GM13976 (cell line): Measurements from ENCODE around the gene TUBB2A.
"Not testable (repeated sequence)": the region's sequence is repeated elsewhere in the genome, so short reads cannot be mapped to it uniquely, and the experiment has no call there.

Experiments
- DNase-seq: peaks from one replicate; pipeline ENCODE4 v3.0.0; 2012; ENCODE audit warnings: low spot score
- CTCF ChIP-seq: IDR thresholded peaks from 2 replicates; pipeline ENCODE4 v1.5.1; 2012; ENCODE audit warnings: borderline replicate concordance, mild to moderate bottlenecking; ENCODE audit not compliant: insufficient read depth; ENCODE audit errors: extremely low read depth, missing control alignments, control extremely low read depth
- in situ Hi-C: fragments of 300-500 bp; cut with MboI; formaldehyde crosslinking; loops from one replicate; pipeline ENCODE4 v1.12.0; 2022; ENCODE audit warnings: low sequenced_read_pairs, mixed read lengths, inconsistent platforms; ENCODE audit not compliant: unreplicated experiment

The TUBB2A gene

GRCh38 chr6:3140201-3140600 is 17.1 kb downstream of the TUBB2A start:
- no peak for TF ChIP-seq CTCF
- in situ Hi-C loops: no loop called here
- no peak for DNase-seq

- TF ChIP-seq CTCF: no peak
- peak; percentile 45 for DNase-seq
- in situ Hi-C loops: no loop called here
Observed at GRCh38 chr6:3139090-3139903, 18.0 kb downstream of the TUBB2A start.

- TF ChIP-seq CTCF: no peak
- no peak for DNase-seq
- in situ Hi-C loops: no loop called here
Observed at GRCh38 chr6:3138341-3138740, 19.0 kb downstream of the TUBB2A start.

- DNase-seq, in situ Hi-C loops: not testable (repeated sequence)
Observed at GRCh38 chr6:3137873-3138272, 19.5 kb downstream of the TUBB2A start.

GRCh38 chr6:3137057-3137777 is 20.1 kb downstream of the TUBB2A start:
- in situ Hi-C loops: no loop called here
- DNase-seq: no peak
- no peak for TF ChIP-seq CTCF

GRCh38 chr6:3136292-3137011 is 20.9 kb downstream of the TUBB2A start:
- DNase-seq: no peak
- in situ Hi-C loops: no loop called here
- no peak for TF ChIP-seq CTCF
